Heart right ventricle (tissue), 16 donors: ENCODE data around the gene CCDC134. TPM values are rescaled to one million over a fixed set of nuclear protein-coding genes. Genes with fewer than 3 reads are reported as not detected.

Source experiments
- ATAC-seq, 8 donors: fragments of 200-7000 bp; cut with Tn5 transposase; one replicate each; pipeline ENCODE4 v1.9.1; 2020; ENCODE audit warnings: mild to moderate bottlenecking in 8 of 8, moderate library complexity in 8 of 8, moderate number of reproducible peaks in 1 of 8
- DNase-seq, 2 donors: peaks; one replicate each; pipeline ENCODE4 v3.0.0-alpha.2; 2020
- H3K27ac ChIP-seq, 10 donors: fragments of 200-600 bp; sonication (generic) in 2 of 10; one replicate each; pipeline versions ENCODE4 v1.5.0 to v1.8.0; 2020 to 2022; ENCODE audit warnings: mild to moderate bottlenecking in 3 of 10
- H3K27me3 ChIP-seq, 7 donors: fragments of 200-600 bp; one replicate each; pipeline ENCODE4 v1.8.0; 2021 to 2022; ENCODE audit warnings: mild to moderate bottlenecking in 2 of 7
- H3K36me3 ChIP-seq, 9 donors: fragments of 200-600 bp; sonication (generic) in 1 of 9; one replicate each; pipeline versions ENCODE4 v1.5.0 to v1.8.0; 2020 to 2022; ENCODE audit warnings: mild to moderate bottlenecking in 2 of 9
- H3K4me1 ChIP-seq, 9 donors: fragments of 200-600 bp; sonication (generic) in 1 of 9; one replicate each; pipeline versions ENCODE4 v1.5.0 to v1.8.0; 2020 to 2022; ENCODE audit warnings: mild to moderate bottlenecking in 4 of 9
- H3K4me3 ChIP-seq, 10 donors: fragments of 200-600 bp; sonication (generic) in 2 of 10; one replicate each; pipeline versions ENCODE4 v1.5.0 to v1.8.0; 2020 to 2022; ENCODE audit warnings: mild to moderate bottlenecking in 7 of 10, moderate library complexity in 2 of 10
- H3K9me3 ChIP-seq, 11 donors: fragments of 200-600 bp in 10 of 11; sonication (generic) in 2 of 11; one replicate each; pipeline versions ENCODE4 v1.5.0 to v1.8.0; 2013 to 2022; ENCODE audit warnings: mild to moderate bottlenecking in 2 of 11, control low read depth in 1 of 11, moderate library complexity in 1 of 11
- CTCF ChIP-seq, 9 donors: fragments of 200-600 bp; sonication (generic) in 2 of 9; IDR thresholded peaks; one replicate each; pipeline versions ENCODE4 v1.5.0 to v1.8.0; 2021 to 2022; ENCODE audit warnings: antibody characterized with exemption in 9 of 9, mild to moderate bottlenecking in 5 of 9, moderate library complexity in 1 of 9
- WGBS, 2 donors: extraction: QIAGEN DNeasy Blood & Tissue Kit; methylation state at CpG; one replicate each; pipeline ENCODE4 v1.1.7; 2013; ENCODE audit warnings: inconsistent platforms in 1 of 2; 5-methylcytosine and 5-hydroxymethylcytosine counted together
- intact Hi-C, 10 donors: fragments of 100-400 bp; cut with DNase I; formaldehyde crosslinking; loops; one replicate each; pipeline versions ENCODE4 v1.11.1 to v1.14.2; 2022
- polyA plus RNA-seq, 2 donors: library from polyadenylated mRNA; stranded (reverse); fragments of 200-250 nt; gene quantifications; one replicate each; pipeline ENCODE4 v1.2.3, GENCODE V29; 2013
- total RNA-seq, 10 donors: library from RNA; stranded (reverse); fragmentation: NEBNext Ultra II Directional in 3 of 10; extraction: Animal tissue kit (Norgen Biotek cat#: 25700) in 3 of 10; gene quantifications; one replicate each; pipeline versions ENCODE4 v1.2.1 to v1.2.4, GENCODE V29; 2021 to 2023
- donor health status: Arrhythmogenic right ventricular cardiomyopathy.
- donor health status: ischemic (EF 13 %, LVEDD 7.1; RV severe dilation, severe dysfunction).
- donor health status: healthy with polysubstance abuse.
- donor health status: DM: no; HTN: yes; CAD: no.
- donor health status: DM: no; HTN: no; CAD: no.
- donor health status: ischemic (EF 25% LVEDD 6.9; RV normal size, moderate dysfunction).
- donor health status: ischemic (EF 25% LVEDD 5.7; RV mildly dilated, moderate dysfunction).
- donor health status: healthy.
- donor health status: DM: yes; HTN: yes; CAD: no.
- donor health status: Ischemic cardiomyopathy.
- donor health status: ischemic (EF 35%, LVEDD 5.7; RV mildly dilated, moderate dysfunction).
- donor health status: nonischemic (EF 11% LVEDD 7.7; RV severe dilation, severe dysfunction).
- donor health status: DM: yes; HTN: yes; CAD: no.
- donor health status: PGD.
- donor health status: ischemic (EF 29% LVEDD 5.4; RV normal size, mild dysfunction).
- donor health status: nonischemic (EF 23%, LVEDD 6.1; RV moderate dilation, normal function).

Gene CCDC134
- total and polyA plus RNA-seq, 12 donors = 1.2 to 7.3 (median 3.8) TPM

GRCh38 chr22:41782751-41783150, 17.7 kb upstream of the CCDC134 start:
- Histone ChIP-seq H3K4me1 (peaks cover 0 to 27% (median 0%) of the 10 kb centered on the region in 9 donors), H3K4me3 (peak overlapping the region in 1 of 10 donors; percentile 46), H3K27me3 (no peaks in the 10 kb centered on the region), H3K27ac (peak overlapping the region in 1 of 10 donors; percentile 90), H3K9me3 (no peaks in the 10 kb centered on the region), H3K36me3 (no peaks in the 10 kb centered on the region)
- no peak for TF ChIP-seq CTCF (IDR thresholded peaks at IDR 0.05)
- ATAC-seq = no peak
- DNase-seq = no peak
- WGBS, 2 donors = 89% methylated on average over 2 of the region's 2 CpGs
- intact Hi-C loops = no loop called here

- WGBS, 2 donors = 91 to 95% methylated on average over 2 of the region's 2 CpGs
- H3K4me1 ChIP-seq = peaks cover 0 to 7% (median 0%) of the 10 kb centered on the region in 9 donors
- no peak for ATAC-seq
- no peaks in the 10 kb centered on the region for H3K9me3 ChIP-seq
- no peak overlapping the region for H3K27ac ChIP-seq
- no peak for DNase-seq
- peaks cover 0 to 3% (median 0%) of the 10 kb centered on the region in 9 donors for H3K36me3 ChIP-seq
- TF ChIP-seq CTCF (IDR thresholded peaks at IDR 0.05) = no peak
- H3K4me3 ChIP-seq = no peak overlapping the region
- intact Hi-C loops = no loop called here
- H3K27me3 ChIP-seq = no peaks in the 10 kb centered on the region
Observed at GRCh38 chr22:41787331-41787730, 13.1 kb upstream of the CCDC134 start.

- 93 to 94% methylated on average over 3 of the region's 3 CpGs for WGBS, 2 donors
- DNase-seq (no peak), ATAC-seq (no peak)
- H3K36me3 ChIP-seq = peaks cover 0 to 10% (median 0%) of the 10 kb centered on the region in 9 donors
- intact Hi-C loops = loop anchor here in 1 of 10 donors (10.0 kb wide), 1 partner anchor 99 kb away; the partner anchor contains the start of gene MEI1
- H3K4me3 ChIP-seq = no peak overlapping the region
- TF ChIP-seq CTCF (IDR thresholded peaks at IDR 0.05) = no peak
- no peaks in the 10 kb centered on the region for H3K9me3 ChIP-seq
- H3K27me3 ChIP-seq = no peaks in the 10 kb centered on the region
- peaks cover 0 to 1% (median 0%) of the 10 kb centered on the region in 9 donors for H3K4me1 ChIP-seq
- H3K27ac ChIP-seq = no peak overlapping the region
Observed at GRCh38 chr22:41793871-41794270, 6.6 kb upstream of the CCDC134 start.

- Histone ChIP-seq H3K27ac (peak overlapping the region in 1 of 10 donors; percentile 93), H3K36me3 (peaks cover 0 to 6% (median 0%) of the 10 kb centered on the region in 9 donors), H3K27me3 (no peaks in the 10 kb centered on the region), H3K9me3 (no peaks in the 10 kb centered on the region), H3K4me1 (peaks cover 6 to 31% (median 22%) of the 10 kb centered on the region in 9 donors), H3K4me3 (no peak overlapping the region)
- no peak for TF ChIP-seq CTCF (IDR thresholded peaks at IDR 0.05)
- intact Hi-C loops = loop anchor here in 2 of 10 donors (5.0 to 10.0 kb wide), 2 partner anchors 51 to 104 kb away; partner anchors contain the start of gene MEI1 (in 1 of the 2)
- ATAC-seq = no peak
- no peak for DNase-seq
- WGBS, 2 donors = 96 to 100% methylated on average over 2 of the region's 2 CpGs
Observed at GRCh38 chr22:41798736-41799135, 1.7 kb upstream of the CCDC134 start.
